Frontal cortex (tissue), 4 donors: ENCODE results near the gene ERVV-1. TPM values are rescaled to one million over a fixed set of nuclear protein-coding genes. Genes with fewer than 3 reads are reported as not detected.
"Not testable (repeated sequence)": the region's sequence is repeated elsewhere in the genome, so short reads cannot be mapped to it uniquely, and the experiment has no call there.

Experiments used
- DNase-seq, 2 donors: peaks; one replicate each; pipeline ENCODE4 v3.0.0; 2012; ENCODE audit warnings: low spot score in 2 of 2
- FAIRE-seq: peaks from 2 replicates; lab custom pipeline; 2012; peaks lifted over from hg19 to GRCh38; lab: Jason Lieb, UNC
- total RNA-seq: library from RNA; depleted of rRNA; stranded (reverse); fragments of >200 nt; gene quantifications from one replicate; pipeline ENCODE4 v1.2.3, GENCODE V29; 2014
- donor health status: control.
- donor health status: control.
- donor health status: control.

The ERVV-1 gene, protein sequence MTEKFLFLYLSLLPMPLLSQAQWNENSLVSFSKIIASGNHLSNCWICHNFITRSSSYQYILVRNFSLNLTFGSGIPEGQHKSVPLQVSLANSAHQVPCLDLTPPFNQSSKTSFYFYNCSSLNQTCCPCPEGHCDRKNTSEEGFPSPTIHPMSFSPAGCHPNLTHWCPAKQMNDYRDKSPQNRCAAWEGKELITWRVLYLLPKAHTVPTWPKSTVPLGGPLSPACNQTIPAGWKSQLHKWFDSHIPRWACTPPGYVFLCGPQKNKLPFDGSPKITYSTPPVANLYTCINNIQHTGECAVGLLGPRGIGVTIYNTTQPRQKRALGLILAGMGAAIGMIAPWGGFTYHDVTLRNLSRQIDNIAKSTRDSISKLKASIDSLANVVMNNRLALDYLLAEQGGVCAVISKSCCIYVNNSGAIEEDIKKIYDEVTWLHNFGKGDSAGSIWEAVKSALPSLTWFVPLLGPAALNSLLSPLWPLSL
- total RNA-seq = not detected

GRCh38 chr19:53013621-53014020 lies at the start of gene ERVV-1:
TSS of gene ERVV-1 (plus strand) at chr19:53013921. CDS start at chr19:53014091, 170 bp downstream.
- FAIRE-seq = no peak
- no peak for DNase-seq

- FAIRE-seq = no peak
- DNase-seq = no peak
Measured at GRCh38 chr19:52967772-52968171, 45.9 kb upstream of the ERVV-1 start.

DNA sequence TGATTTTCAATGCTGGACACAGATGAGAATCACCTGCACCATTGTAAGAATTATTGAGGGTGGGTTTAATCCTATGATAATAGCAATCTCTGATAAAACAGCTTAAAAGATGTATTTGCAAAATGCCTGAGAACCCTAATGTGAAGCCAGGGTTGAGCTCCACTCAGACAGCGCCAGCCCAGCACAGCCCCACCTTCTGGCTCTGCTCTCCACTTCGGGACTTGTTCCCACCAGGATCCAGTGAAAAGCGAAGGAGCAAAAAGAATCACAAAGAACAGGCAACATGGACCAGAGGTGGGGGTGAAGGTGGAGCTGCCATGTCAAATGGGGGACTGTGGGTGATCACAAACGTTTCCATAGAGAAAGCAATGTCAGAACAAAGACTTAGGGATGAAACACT lies 32.4 kb upstream of the ERVV-1 start:
- FAIRE-seq (no peak), DNase-seq (no peak)

- FAIRE-seq, DNase-seq: not testable (repeated sequence)
Measured at GRCh38 chr19:52983167-52983566, 30.6 kb upstream of the ERVV-1 start.

DNA sequence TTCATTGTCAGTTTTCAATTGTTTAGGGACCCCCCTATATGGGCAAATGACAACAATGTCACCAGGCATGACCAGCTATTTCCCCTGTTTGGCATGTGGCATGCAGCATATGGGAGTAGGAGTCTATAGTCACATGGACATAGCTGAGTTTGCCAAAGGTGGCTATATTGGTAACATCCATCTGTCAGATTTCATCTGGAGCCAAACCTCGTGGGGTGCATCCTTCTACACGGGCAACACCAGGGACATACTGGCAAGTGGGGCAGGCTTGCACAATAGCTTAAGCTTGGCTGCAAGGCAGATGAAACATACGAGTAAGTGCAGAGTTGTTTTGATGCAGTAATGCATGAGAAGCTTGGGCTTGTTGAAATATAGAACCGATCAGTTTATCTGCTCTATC lies 26.5 kb upstream of the ERVV-1 start:
- no peak for DNase-seq

GRCh38 chr19:52988506-52988905 lies 25.2 kb upstream of the ERVV-1 start:
- DNase-seq (no peak), FAIRE-seq (no peak)

More for the DNA sequence above, 26.5 kb upstream of the ERVV-1 start:
- no peak for FAIRE-seq

GRCh38 chr19:52990759-52991418 lies 22.8 kb upstream of the ERVV-1 start:
- no peak for DNase-seq
- FAIRE-seq = no peak

GRCh38 chr19:52991484-52991883 lies 22.2 kb upstream of the ERVV-1 start:
- FAIRE-seq (no peak), DNase-seq (no peak)

GRCh38 chr19:52992109-52993004 lies 21.4 kb upstream of the ERVV-1 start:
- DNase-seq (no peak), FAIRE-seq (no peak)

- FAIRE-seq (no peak), DNase-seq (peak; percentile 59 to 77)
Measured at GRCh38 chr19:52993342-52994178, 20.2 kb upstream of the ERVV-1 start.

DNA sequence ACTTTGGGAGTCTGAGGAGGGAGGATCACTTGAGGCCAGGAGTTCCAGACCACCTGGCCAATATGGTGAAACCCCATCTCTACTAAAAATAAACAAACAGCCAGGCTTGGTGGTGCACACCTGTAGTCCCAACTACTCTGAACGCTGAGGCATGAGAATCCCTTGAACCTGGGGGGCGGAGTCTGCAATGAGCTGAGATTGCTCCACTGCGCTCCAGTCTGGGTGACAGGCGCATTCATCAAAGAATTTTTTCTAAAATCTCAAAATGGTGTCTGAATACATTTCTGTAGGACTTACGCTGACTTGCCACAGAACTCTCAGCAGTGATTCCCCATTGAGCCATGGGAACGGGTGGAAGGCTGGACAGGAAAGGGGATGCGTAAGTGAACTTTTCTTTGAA lies 18.0 kb upstream of the ERVV-1 start:
- FAIRE-seq (no peak), DNase-seq (no peak)

DNA sequence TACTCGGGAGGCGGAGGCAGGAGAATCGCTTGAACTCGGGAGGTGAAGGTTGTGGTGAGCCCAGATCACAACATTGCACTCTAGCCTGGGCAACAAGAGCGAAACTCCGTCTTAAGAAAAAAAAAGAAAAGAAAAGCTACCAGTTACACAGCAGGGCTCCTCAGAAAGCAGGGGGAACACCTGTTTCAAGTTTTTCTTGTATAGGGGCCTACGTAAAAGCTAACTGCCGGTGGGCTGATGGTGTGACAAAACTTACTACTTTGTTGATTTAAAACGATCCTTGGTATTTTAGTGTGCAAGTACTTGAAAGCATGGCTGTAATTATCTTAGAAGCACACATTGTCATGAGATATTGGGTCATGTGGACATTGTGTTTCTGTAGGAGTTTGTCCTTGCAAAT lies 15.7 kb upstream of the ERVV-1 start:
- DNase-seq (no peak), FAIRE-seq (no peak)

DNA sequence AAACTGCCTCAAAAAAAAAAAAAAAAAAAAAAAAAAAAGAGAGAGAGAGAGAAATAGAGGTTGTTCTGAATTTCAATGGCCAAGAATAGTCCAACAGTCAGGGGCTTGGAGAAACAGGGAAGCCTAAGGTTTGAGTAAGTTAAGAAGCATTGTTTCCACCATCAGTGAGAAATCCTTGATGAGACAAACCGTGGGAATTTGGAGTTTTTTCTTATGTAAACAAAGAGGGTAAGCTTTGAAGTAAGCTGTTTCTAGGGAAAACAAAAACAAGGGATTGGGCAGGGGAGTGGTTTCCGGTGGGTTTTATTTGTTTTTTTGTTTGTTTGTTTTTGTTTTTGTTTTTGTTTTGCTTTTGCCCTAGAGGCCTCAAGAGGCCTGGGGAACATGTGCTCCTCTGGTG lies 11.2 kb upstream of the ERVV-1 start:
- no peak for FAIRE-seq
- DNase-seq = no peak

DNA sequence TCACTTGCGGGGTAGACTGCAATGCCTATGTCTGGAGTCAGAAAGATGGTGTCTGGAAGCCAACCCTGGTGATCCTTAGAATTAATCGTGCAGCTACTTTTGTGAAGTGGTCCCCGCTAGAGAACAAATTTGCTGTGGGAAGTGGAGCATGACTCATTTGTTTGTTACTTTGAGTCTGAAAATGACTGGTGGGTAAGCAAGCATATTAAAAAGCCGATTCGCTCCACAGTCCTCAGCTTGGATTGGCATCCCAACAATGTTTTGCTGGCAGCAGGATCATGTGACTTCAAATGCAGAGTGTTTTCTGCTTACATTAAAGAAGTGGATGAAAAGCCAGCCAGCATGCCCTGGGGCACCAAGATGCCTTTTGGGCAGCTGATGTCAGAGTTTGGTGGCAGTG lies 9.5 kb upstream of the ERVV-1 start:
- DNase-seq (no peak), FAIRE-seq (no peak)

- DNase-seq (no peak), FAIRE-seq (no peak)
Measured at GRCh38 chr19:53007200-53007599, 6.5 kb upstream of the ERVV-1 start.

GRCh38 chr19:53007606-53008005 lies 6.1 kb upstream of the ERVV-1 start:
- no peak for DNase-seq
- no peak for FAIRE-seq

DNA sequence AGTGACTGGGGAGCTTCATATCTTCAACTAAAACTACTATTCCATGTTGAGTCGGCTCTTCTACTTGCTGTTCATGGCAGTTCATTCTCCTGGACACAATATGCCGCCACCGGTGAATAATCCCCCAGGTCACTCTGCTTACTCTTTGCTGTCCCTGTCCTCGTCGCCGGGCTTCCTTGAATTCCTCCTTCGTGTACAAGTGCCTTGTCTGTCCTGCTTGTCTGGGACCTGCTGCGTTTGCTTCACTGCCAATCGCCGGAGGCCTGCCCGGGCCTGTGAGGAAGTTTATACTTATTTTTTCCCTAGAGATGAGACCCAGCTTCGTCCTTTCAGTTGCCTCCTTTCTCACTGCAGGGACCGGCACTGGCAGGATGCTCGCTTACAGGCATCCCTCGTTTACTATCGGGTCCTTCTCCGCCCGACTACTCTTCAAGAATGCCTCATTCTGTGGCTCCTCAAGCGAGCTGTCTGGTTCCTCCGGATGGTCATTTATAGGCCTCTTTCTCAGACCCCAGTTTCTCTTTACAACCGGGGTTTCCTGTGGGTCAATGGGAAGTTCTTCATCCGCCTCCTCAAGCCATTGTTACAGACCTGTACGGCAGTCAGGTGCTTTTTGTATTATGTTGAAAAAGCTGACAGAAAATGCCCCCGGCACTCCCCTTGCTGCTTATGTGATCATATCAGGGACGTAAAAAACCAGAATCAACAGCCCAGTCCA lies 5.5 kb upstream of the ERVV-1 start:
- no peak for FAIRE-seq
- no peak for DNase-seq

DNA sequence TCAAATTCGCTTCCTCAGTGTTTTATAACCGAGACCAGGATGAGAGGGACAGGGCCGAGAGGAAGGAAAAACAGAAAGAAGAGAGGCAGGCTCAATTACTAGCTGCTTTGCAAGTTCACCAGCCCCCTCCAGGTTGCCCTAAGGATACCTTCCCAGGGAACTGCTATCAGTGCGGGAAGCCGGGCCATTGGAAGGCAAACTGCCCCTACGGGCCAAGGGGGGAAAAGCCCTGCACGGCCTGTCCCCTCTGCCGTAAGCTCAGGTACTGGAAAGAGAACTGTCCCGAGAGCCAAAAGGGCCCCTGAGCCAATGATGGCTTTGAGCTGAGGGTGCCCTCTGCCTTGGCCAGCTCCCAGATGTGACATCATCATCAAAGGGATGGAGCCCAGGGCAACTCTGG lies 3.2 kb upstream of the ERVV-1 start:
- FAIRE-seq (no peak), DNase-seq (no peak)

DNA sequence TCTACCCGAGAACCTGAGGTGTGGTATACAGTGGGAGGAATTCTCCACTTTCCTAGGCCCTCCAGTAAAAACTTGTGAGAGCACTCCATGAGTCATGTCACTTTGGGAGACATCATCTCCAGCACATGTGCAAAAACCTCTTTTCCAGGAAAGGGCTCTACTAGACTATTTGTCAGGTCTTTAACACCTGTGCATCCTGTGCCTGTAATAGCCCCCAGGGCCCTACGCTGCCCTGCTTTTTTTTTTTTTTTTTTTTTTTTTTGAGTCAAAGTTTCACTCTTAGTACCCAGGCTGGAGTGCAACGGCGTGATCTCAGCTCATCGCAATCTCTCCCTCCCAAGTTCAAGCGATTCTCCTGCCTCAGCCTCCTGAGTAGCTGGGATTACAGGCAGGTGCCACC lies 1.7 kb upstream of the ERVV-1 start:
- no peak for FAIRE-seq
- no peak for DNase-seq
